GM19372 (cell line): ENCODE results near the gene PPIL3.

Experiments used
- ATAC-seq: cut with Tn5 transposase; IDR thresholded peaks from one replicate; pipeline ENCODE4 v1.9.1; 2021; ENCODE audit warnings: mild to moderate bottlenecking, low read depth, moderate library complexity; ENCODE audit not compliant: unreplicated experiment

PPIL3 gene

DNA sequence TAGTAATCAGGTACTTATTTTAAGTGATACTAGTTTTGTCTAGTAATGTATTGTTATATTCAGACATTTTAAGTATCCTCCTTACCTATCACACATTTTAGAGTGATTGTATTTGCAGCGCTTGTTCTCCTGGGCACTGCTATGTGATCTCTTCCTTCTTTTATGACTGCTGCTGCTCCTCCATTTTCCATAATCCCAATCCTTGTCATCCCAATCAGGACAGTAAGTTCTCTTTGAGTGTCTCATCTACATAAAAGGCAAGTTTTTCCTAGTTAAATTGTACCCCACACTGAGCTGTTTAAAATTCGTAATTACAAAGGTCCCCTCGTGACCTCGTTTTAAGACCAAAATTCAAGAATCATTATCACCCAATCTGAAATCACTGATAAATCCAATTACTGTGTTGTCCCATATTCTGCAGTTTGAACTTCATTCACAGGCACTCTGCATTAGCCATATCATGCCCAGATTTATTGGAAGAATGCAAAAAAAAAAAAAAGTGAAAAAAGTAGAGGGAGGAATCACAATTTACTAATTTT lies 27.2 kb downstream of the PPIL3 start:
- ATAC-seq, result no peak

DNA sequence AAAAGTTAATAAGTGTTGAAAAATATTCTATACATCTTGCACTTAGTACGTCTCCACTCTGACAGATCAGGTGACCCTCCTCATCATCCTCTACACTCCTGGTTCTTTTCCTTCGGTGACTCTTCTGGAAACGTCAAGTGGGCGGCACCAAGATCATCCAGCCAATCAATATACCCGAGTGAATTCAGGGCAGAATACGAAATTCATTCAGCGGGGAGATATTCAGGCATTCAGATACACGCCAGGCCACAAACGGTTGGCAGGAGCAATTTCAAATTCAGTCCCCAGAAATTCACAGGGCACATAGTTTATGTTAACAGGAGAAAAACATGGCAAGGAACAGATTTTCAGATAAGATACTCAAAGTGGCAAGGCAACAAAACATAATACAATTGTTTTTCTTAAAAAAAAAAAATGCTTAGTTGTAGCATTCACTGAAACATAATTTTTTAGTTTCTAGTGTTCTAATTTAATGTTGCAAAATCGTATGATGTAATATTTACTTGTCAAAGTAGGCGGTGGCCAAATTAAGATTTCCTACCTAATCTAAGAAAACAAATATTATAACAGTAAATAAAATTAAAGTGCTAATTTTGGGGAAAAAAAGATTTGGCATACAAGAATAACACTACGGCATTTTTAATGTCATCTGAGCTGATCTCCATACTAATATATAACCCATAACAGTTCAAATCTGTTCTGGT lies 28.6 kb downstream of the PPIL3 start:
- no peak for ATAC-seq

DNA sequence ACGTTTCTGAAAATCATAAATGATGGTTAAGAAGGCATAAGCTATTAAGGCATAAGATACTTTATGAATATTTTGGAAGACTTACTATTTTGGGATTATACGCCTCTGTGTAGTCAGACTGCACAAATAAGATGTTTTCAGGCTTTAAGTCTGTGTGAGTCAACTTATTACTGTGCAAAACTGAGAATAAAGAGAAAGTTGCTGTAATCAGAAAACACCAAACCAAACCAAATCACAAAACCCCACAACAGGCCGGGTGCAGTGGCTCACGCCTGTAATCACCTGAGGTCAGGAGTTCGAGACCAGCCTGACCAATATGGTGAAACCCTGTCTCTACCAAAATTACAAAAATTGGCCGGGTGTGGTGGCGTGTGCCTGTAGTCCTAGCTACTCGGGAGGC lies 32.1 kb downstream of the PPIL3 start:
- no peak for ATAC-seq

- no peak for ATAC-seq
Observed at GRCh38 chr2:200852605-200853004, 36.3 kb downstream of the PPIL3 start.

DNA sequence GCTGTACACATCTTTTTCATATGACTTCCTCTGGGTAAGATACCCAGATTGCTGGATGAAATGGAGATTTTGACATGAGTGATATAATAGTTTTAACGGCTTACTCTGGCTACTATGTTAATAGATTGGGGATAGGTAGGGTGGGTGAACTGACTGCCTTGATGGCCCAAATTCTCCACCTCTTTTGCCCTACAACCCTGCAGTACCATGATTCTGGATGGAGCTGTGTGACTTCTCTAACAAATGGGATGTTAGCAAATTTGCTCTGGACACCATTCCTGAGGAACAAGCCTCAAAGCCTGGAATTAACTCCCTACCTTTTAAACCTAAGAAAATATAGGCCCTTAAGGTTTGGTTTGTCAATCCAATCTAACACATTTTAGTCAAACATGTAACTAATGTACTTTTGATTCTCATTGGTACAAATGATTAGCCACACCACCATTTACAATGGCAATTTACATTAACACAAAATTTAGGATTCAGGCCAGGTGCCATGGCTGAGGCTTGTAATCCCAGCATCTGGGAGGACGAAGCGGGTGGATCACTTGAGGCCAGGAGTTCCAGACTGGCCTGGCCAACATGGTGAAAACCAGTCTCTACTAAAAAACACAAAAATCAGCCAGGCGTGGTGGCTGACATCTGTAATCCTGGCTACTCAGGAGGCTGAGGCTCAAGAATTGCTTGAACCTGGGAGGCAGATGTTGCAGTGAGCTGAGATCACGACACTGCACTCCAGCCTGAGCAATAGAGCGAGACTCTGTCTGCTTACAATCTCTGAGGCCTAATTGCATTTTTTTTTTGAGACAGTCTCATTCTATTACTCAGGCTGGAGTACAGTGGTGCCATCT lies 37.3 kb downstream of the PPIL3 start:
- ATAC-seq, result no peak

GRCh38 chr2:200850512-200851256 lies 38.2 kb downstream of the PPIL3 start:
- no peak for ATAC-seq

GRCh38 chr2:200847939-200848338 lies 40.9 kb downstream of the PPIL3 start:
- ATAC-seq, result no peak

DNA sequence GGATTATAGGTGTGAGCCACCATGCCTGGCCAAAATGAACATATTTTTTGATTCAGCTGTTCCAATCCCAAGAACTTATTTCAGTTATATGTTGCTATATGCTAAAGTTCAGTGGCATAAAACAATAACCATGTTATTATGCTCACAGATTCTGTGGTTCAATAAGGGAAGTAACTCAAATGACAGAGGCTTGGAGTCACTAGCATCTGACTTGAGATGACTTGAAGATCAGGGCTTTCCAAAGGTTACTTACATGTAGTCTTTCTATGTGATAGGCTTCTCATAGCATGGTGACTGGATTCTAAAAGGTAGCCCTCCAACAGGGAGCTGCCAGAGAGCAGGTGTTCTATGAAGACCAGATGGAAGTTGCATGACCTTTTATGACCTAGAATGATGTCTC lies 41.6 kb downstream of the PPIL3 start:
- ATAC-seq, result no peak

DNA sequence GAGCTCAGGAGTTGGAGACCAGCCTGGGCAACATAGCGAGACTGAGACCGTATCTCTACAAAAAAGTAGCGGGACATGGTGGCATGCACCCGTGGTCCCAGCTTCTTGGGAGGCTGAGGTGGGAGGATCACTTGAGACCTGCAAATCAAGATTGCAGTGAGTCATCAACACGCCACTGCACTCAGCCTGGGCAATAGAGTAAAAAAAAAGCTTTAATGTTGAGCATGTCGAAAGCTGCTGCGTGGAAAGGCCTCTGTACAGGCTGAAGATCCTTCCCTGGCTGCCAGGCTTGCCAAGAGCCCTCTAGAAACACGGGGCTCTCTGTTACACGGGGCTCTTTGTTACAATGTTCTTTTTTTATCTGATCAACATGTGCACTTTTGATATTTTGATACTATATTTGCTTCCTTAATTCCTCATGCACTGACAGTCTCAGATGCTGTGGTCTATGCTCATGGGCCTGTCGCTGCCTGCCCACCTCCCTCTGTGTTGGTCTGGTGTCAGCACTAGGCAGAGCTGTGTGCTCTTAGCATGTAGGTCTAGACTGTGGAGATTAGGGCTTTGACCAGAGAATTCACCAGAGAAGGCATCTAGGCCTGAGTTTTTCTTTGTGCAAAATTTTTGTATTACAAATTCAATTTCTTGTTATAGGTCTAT lies 43.1 kb downstream of the PPIL3 start:
- no peak for ATAC-seq

DNA sequence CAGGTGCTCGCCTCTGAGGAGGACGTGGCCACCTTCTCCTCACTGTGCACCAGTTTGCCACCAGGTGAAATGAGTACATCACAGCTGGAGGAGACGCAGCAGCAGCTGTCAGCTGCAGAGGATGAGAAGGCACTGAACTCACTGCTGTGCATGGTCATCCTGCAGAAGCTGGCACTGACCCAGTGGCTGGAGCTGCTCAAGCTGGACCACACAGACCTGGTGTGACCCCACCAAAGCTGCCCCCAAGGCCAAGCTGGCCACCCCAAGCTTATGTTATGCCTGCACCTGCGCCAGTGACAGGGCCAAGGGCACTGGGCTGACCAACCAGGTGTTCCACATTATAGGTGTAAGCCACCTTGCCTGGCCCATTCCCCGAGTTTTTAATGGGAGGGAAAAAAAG lies 43.7 kb downstream of the PPIL3 start:
- no peak for ATAC-seq

- no peak for ATAC-seq
Observed at GRCh38 chr2:200843993-200844948, 44.6 kb downstream of the PPIL3 start.

GRCh38 chr2:200839513-200839912 lies 49.4 kb downstream of the PPIL3 start:
- no peak for ATAC-seq

- ATAC-seq, result no peak
Observed at GRCh38 chr2:200834701-200835100, 54.2 kb downstream of the PPIL3 start.

DNA sequence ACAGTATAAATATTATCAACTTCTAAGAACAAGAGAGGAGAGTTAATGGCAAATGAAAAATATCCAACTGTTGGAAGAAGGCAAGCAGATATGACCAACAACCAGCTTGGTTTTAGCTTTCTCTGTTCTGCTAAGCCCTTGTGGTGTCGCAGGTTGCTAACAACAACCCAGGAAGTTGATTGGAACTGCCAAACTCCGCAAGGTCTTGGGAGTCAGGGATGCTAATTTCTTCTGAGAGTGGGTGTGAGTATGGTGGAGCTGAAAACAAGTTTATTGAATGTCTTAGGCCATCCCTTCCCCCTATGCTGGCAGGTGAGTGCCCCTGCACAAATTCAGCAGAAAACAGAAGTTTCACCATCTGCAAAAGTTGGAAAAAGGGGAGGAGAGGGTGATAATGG lies 59.6 kb downstream of the PPIL3 start:
- ATAC-seq, result no peak

DNA sequence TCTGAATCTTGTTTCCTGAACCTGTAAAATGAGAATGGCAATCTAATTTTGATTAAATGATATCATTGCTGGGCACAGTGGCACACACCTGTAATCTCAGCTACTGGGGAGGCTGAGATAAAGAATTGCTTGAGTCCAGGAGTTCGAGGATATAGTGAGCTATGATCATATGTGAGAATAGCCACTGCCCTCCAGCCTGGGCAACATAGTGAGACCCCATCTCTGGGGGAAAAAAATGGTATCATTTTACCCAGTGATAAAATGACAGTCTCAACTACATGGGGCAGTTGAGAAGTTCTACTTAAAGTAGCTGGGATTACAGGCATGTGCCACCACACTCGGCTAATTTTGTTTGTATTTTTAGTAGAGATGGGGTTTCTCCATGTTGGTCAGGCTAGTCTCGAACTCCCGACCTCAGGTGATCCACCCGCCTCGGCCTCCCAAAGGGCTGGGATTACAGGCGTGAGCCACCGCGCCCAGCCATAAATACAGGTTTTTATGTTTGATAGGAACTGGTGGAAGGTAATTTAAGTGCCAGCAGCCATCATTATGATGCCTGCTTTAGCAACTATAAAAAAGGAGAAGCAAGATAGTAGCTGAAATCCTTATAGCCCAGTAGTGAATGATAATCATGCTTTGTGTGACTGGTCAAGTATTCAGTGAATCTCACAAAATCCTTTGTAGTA lies 60.2 kb downstream of the PPIL3 start:
- no peak for ATAC-seq

- no peak for ATAC-seq
Observed at GRCh38 chr2:200828104-200828503, 60.8 kb downstream of the PPIL3 start.

DNA sequence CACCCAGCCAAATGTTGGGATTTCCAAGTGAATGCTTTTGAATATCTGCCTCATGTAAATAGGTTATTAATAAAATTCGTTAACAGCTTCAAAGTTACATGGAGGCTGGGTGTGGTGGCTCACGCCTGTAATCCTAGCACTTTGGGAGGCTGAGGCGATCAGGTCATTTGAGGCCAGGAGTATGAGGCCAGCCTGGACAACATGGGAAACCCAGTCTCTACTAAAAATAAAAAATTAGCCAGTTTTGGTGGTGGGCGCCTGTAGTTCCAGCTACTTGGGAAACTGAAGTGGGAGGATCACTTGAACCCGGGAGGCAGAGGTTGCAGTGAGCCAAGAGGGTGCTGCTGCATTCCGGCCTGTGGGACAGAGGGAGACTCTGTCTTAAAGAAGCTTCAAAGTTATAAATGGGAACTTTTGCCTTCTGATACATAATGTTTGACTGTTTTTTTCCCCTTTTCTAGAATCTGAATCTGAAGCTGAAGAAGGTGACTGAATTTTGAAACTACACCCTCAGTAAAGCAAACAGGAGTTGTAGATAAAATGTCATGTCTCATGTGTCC lies 67.1 kb downstream of the PPIL3 start:
- ATAC-seq, result no peak
